Middle frontal gyrus (tissue), 1 donor: Measurements from ENCODE around the gene CLEC12A.
"Not testable (repeated sequence)": the region's sequence is repeated elsewhere in the genome, so short reads cannot be mapped to it uniquely, and the experiment has no call there.

Experiments
- DNase-seq: peaks from one replicate; pipeline ENCODE4 v3.0.0-alpha.2; 2015; ENCODE audit warnings: low spot score; ENCODE audit errors: extremely low spot score

Gene CLEC12A

DNA sequence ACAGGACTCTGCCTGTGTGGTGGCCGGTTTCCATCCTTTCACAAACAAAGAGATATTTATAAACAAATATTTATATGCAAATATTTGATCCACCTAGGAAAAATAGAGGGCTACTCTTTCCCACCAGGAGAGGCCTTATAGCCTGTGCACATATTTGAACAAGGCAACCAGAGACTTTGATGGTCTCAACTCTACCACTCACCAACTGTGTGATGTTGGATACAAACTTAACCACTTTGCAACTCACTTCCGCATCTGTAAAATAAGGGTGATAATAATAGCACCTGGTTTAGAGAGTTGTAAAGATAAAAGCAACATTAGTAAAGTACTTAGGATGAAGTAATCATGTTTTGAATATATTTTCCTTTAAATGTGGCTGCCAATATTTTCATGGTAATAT is 1.5 kb upstream of the CLEC12A start:
- DNase-seq: no peak

DNA sequence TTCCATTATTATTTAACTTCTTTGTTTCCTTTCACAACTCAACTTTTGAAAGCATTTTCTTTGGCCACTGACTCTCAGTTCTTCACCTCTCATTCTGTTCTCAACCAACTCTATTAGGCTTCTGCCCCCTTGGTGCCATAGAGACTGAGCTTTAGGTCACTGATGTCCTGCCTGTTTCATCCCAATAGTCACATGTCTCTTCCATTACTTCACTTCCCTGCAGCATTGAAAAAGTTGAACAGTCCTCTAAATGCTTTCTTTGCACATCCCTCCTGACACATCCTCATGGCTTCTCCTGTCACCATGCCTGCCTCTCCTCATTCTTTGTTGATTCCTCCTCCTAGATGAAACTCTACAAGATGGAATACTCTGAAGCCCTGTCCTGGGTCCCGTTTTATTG is 2.7 kb downstream of the CLEC12A start:
- no peak for DNase-seq

DNA sequence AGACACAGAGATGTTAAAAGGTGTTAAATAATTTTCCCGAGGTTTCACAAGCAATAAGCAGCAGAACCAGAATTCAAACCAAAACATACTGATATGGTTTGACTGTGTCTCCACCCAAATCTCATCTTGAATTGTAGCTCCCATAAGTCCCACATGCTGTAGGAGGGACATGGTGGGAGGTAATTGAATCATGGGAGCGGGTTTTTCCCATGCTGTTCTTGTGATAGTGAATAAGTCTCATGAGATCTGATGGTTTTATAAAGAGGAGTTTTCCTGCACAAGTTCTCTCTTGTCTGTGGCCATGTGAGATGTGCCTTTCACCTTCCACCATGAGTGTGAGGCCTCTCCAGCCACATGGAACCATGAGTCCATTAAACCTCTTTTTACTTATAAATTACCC is 3.5 kb downstream of the CLEC12A start:
- DNase-seq: not testable (repeated sequence)

DNA sequence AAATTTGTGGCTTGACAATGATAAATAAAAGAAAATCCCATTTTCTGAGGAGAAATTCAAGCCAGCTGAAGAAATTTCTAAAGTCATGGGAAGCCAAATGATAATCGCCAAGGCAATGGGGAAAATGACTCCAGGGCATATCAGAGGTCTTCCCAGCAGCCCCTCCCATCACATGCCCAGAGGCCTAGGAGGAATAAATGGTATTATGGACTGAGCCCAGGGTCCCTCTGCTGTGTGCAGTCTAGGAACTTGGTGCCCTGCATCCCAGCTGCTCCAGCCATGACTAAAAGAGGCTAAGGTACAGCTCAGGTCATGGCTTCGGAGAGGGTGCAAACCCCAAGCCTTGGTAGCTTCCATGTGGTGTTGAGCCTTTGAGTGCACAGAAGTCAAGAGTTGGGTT is 4.4 kb downstream of the CLEC12A start:
- DNase-seq: no peak

DNA sequence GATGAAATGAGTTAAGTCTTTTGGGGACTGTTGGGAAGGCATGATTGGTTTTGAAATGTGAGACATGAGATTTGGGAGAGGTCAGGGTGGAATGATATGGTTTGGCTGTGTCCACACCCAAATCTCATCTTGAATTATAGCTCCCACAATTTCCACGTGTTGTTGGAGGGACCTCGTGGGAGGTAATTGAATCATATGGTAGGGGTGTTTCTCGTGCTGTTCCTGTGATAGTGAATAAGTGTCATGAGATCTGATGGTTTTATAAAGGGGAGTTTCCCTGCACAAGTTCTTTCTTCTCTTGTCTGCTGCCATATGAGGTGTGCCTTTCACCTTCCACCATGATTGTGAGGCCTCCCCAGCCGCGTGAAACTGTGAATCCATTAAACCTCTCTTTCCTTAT is 5.4 kb downstream of the CLEC12A start:
- not testable (repeated sequence) for DNase-seq

DNA sequence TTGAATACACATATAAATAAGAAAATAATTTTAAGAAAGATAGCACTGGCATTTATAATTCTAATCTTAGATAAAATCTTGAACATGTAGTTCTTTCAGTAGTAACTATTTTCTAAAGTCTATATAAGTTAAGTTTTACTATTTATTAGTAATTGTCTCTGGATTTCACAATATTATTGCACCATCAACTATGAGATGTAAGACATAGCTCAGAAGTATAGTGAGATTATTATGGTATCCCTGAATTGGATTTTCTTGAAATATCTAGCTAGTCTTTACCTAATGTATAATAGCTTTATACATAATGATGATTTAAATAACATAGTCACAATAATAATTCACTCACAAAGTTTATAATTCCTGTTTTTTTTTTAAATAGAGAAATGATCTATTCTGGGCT is 6.7 kb downstream of the CLEC12A start:
- DNase-seq: no peak

DNA sequence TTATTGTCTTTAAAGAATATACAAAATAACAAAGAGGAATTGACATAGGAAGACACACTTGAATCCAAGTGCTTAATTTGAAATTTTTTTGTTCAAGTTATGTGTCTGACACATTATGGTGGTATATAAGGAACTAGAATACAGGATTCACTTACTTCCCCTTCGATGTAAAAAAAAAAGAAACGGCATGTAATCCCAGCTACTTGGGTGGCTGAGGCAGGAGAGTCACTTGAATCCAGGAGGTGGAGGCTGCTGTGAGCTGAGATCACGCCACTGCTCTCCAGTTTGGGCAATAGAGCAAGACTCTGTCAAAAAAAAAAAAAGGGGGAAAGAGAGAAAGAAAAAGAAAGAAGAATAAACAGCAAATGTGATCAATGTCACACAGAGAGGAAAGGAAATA is 8.9 kb downstream of the CLEC12A start:
- DNase-seq: no peak

DNA sequence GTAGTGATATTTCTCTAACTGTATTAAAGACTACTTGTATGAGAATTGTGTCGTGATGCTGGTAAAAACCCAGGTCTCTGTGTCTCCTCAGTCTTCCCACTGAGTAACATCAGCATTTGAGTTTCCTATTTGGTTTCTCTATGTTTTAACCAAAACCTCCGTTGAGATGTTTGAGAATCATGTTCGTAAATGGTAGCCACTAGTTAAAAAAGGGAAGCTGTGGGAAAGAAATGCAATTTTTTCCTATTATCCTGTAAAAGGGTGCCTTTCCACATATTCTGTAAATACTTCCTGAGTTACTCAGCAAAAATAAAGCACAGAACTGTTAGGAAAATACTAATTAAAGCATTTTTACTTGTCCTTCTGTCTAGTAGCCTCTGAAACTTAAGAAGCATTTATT is 20.7 kb downstream of the CLEC12A start:
- DNase-seq: no peak

DNA sequence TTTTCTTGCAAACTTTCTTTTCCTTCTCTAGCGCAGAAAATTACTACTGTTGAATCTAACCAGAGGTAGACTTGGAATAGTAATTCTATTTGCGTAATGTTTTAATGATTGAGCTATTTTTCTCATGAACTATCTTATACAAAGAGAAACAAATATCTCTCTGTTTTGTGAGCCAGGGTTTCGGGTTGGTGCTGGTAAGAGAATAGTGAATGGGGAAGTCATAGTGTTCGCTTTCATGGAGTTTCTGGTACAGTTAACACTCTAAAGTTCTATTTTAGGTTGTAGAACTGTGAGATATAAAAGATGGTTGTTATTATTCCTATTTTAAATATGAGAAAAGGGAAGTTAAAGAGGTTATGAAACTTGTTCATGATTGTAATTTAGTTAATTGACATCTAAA is 21.1 kb downstream of the CLEC12A start:
- no peak for DNase-seq

DNA sequence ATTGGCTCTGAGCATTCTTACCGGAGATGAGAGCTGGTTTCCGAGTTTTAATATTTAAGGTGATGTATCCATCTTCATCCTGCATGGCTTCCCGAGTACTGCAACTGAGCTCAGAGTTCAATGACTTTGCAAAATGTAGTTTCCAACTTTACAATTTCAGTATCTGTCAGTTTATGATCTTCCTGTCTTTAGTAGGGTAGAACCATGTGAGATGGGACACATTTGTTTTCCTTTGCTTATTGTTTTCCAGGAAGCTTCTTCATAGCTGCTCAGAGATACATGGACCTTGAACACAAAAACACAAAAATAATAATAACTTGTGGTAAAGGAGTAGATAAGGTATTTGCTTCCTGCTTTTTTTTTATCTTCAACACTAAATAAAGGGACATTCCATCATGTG is 27.8 kb downstream of the CLEC12A start, which contains the start of gene CLEC1B:
TSS of gene CLEC1B (minus strand) at position 106 of the 400 bp plus-strand sequence. CDS start at position 85, 21 bp downstream.
- no peak for DNase-seq

DNA sequence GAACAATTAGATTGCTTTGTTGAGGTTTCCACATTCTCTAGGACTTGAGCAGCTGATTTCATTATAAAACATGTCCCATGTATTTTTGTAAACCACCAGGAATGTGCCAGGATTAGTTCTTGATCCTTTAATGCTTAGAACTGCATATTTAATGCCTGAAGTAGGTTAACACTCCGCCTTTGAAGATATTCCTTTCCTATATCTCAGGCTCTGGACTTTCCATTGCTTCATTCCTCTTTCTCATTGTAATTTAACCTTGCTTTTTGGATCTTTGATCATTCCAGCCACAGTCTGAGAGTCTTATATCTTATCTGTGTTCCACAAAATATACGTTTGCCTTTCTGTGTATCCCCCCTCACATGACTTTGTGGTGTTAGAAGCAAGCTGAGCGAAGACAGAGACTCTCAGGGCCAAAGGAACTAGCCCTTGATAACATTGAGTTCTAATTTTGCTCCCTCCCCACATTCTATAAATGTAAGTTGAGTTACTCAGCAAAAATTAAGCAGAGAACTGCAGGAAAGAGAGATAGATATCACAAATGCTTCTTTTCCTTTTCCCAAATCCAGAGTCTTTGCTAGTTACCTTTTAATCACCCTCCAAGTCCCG is 30.1 kb downstream of the CLEC12A start:
- DNase-seq: no peak

DNA sequence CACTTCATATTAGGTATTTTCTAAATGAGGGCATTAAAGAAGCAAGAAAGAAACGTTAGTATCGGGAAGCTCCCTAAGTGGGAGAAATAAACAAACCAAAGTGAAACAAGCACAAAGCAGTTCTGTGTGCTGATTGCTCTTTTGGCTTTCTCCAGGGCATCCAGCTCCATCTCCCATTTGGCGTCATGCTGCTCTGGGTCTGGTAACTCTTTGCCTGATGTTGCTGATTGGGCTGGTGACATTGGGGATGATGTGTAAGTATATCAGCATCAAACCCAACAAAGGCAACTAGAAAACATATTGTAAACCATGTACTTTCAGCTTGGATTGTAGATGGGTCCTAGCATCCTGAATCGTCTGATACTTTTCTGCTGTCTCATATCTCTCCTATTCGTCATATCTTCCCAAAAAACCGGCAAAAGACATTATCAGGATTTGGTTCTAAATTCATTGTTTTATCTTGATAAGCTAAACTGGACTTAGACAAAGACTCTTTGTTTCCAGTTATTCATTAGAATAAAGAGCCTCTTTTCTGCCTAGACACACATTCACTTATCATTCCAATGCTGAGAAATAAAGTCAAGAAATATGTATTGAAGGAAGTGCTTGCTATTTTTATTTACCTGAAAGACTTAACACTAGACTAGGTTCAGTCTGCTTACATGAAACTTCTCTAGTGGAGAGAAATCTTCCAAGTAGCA is 41.6 kb downstream of the CLEC12A start:
- no peak for DNase-seq

DNA sequence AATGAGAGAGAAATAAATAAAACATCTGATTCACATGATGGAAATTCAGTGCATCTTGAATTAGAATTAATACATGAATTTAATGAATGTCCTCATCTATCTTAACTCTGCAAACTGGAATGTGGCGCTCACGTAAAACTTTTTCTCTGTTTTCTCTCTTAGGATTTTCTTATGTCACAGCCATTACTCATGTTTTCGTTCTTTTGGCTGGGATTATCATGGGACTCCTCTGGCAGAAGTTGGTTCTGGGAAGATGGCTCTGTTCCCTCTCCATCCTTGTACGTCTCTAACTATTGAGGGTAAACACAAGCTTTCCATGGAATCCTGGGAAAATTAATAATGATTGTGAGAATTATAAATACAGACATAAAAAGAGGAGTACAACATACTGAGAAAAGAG is 44.2 kb downstream of the CLEC12A start:
- no peak for DNase-seq

DNA sequence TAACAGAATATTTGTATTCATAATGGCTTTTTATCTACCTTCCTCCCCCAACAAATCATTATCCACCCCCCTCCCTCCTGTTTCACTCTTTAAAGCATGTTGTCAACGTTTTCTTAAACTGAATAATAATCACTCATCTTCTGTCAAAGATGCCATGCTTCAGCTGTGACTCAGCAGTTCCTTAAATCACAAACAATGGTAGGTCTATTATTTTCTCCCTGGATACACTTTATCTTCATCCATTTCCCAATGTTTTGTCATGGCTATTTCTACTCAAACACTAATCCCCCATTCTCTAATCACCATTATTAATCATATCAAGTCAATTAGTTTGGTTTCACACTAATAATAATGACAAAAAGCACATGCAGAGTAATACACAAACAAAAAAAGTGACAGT is 45.7 kb downstream of the CLEC12A start:
- DNase-seq: no peak

DNA sequence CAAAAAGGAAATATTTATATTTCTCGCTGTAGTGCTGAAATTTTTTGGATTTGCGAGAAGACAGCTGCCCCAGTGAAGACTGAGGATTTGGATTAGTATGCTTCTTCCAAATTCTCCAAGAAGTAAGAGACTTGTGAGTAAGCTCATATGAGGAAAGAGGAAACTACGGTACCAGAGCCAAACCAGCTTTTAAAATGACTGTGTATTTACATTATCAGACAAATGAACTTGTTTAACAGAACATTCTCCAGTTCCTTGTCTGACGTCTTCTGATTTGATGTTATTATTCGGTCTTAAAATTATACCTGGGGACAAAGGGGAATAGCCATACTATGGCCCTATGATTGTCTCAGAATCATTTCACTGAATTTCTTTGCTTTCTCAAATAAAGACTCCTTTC is 47.2 kb downstream of the CLEC12A start:
- DNase-seq: no peak

DNA sequence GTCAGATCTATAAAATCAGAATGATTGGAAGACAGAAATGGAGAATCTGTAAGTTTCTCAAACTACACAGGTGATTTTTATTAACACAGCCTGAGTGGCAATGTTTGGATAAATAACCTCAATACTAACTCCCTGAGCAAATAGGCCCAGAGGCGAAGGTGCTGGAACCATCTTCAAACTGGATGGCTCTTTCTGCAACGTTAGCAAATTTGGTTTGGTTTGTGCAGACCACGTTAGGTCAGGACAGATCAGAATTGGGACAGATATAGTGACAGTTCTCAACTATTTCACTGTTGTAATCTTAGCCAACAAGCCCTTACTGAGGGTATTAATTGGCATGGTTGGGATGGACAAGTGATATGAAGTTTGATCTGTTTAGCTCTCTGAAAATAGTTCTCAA is 50.1 kb downstream of the CLEC12A start:
- DNase-seq: no peak

DNA sequence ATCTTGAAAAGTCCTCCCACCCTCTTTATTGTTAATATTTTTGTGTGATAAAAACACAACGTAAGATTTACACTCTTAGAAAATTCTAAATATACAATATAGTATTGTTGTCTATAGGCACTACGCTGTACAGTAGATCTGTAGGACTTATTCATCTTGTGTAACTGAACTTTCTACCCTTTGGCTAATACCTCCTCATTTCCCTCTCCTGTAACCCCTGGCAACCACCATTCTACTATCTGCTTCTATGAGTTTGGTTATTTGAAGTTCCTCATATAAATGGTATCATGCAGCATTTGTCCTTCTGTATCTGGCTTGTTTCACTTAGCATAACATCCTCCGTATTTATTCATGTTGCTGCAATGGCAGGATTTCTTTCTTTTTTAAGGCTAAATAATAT is 54.0 kb downstream of the CLEC12A start:
- DNase-seq: no peak

DNA sequence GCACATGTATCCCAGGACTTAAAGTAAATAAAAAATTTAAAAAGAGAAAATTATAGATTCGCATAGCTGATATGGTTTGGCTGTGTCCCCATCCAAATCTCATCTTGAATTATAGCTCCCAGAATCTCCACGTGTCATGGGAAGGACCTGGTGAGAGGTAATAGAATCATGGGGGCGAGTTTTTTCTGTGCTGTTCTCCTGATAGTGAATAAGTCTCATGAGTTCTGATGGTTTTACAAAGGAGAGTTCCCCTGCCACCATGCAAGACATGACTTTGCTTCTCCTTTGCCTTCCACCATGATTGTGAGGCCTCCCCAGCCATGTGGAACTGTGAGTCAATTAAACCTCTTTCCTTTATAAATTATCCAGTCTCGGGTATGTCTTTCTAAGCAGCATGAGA is 55.5 kb downstream of the CLEC12A start:
- not testable (repeated sequence) for DNase-seq

DNA sequence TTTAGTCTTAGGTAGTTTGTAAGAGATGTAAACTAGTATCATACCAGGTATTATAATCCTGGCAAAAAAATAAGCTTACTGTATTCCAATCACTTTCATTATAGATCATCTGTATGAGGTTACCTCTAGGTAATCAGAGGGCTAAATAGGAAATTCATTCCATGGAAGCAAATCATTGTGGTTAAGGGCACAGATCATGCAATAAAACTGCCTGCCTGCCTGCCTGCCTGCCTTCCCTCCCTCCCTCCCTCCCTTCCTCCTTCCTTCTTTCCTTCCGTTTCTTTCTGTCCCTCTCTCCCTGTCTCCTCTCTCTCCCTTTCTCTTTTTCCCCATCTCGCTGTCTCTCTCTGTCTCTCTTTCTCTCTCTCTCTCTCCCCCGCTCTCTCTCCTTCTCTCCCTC is 56.1 kb downstream of the CLEC12A start:
- DNase-seq: no peak

DNA sequence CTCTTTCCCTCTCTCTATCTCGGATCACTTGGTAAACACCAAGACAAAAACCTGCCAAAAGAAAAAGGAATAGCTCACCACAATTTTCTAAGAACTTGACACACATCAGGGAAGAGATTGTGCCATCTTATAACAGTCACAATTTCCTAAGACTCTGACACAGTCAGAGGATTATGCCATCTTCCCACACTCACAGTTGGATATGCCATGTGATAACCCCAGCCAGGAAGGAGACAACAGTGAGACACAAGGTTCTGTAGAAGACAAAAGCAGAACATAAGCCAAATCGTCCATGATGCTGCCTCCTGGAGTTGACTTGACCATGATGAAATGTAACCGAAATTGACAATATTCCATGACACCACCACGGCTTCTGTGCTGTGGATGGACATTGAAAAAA is 56.5 kb downstream of the CLEC12A start:
- no peak for DNase-seq

DNA sequence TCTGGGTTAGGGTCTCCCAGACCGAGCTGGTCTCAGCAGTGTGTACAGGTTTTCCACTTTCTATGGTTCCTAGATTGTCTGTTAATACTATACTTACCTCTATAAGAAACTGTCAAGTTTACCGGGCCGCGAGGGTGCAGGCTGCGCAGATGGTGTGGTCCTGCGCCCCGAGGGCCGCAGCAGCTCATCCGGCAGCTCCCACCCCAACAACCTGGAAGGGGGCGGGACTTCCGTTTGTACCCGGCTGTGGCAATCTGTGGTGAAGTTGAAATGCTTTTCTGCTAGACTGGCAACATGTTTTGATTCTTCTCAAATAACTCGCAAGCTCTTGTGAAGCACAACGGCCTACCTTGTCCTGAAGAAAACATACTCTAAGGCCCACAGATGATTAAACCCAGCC is 59.2 kb downstream of the CLEC12A start, which contains the start of gene CLEC9A:
TSS of gene CLEC9A (plus strand) at position 237 of the 400 bp plus-strand sequence. CDS start 22,006 bp downstream, outside the sequence.
- no peak for DNase-seq

DNA sequence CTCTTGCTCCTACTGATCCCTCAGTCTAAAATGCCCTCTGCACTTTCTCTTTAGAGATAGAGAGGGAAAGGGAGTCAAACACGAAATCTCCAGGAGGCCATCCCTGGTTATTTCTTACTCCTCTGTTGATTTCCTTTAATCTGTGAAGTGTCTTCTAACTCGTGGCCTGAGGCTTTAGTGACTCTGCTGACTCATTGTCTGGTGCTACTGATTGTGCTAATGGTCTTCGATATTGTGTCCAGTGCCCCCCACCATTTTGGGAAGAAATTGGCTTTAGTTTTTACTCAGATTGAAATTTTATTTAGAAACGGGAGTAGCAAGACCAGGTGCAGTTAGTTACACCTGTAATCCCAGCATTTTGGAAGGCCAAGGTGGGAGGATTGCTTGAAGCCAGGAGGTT is 60.1 kb downstream of the CLEC12A start:
- DNase-seq: no peak

DNA sequence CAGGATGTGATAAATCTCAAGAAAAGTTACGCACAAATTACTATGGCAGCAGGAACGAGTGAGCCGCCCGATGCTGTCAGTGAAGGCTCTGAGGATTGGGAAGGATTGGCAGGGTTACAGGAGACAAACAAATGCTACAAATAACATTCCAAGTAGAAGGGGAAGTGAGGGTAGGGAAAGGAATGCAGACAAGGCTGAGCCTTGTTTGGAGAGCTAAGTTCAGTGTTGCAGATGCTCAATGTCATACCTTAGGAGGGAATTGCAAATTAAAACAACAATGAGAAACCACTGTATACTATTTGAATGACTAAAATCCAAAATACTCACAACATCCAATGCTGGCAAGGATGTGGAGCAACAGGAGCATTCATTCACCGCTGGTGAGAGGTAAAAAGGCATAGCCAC is 60.6 kb downstream of the CLEC12A start:
- DNase-seq: no peak
